ENCODE results near the gene CIZ1. TPM values are rescaled to one million over a fixed set of nuclear protein-coding genes. Genes with fewer than 3 reads are reported as not detected.

The CIZ1 gene
- total and polyA plus RNA-seq, 9 of the 15 experiments (the other 6 are each of a cell fraction or from before 2014, with no cell fraction given): 6.6 to 329 (median 87.8) TPM

DNA sequence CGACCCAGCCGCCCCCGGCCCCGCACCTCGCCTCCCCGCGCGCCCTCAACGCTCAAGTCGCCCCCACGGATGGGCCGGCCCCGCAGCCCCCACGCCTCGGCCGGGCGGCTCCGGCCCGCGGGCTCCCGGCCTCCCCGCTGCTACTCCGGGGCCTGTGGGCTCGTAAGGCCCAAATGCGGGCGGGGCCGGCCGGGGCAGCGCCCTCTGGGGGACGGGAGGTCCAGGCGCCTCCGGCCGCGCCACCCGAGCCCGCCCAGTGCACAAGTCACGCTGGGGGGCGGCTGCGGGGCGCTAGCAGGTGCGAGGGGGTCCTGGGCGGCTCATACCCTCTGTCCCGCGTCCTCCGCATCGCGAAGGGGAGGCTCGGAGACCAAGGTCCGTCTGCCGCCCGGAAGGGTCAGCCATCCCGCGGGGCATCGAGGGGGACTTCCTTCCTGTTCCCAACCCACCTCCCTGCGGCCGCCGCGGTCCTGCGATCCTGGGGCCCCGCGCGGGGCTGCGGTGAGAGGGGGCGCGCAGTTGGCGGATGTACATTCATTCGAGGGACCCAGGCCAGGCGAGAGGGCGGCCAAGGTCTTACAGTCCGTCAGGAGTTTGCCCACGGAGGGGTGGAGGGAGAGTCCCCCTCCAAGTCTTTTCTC is at the start of gene CIZ1 (continued):
- peak; percentile 81 for TF ChIP-seq CHD4 (IDR thresholded peaks at IDR 0.05; ENCODE audit: insufficient read depth, insufficient replicate concordance, low read depth, low read length, poor library complexity, severe bottlenecking)
- TF ChIP-seq STAT5B (CRISPR knock-in tag; IDR thresholded peaks at IDR 0.05): no peak
- no peak for TF ChIP-seq ZNF584 (CRISPR knock-in tag; IDR thresholded peaks at IDR 0.05; ENCODE audit: low read depth)
- no peak for TF ChIP-seq MAFG (tag; conservative IDR thresholded peaks at IDR 0.05)
- TF ChIP-seq, protein P1, sequence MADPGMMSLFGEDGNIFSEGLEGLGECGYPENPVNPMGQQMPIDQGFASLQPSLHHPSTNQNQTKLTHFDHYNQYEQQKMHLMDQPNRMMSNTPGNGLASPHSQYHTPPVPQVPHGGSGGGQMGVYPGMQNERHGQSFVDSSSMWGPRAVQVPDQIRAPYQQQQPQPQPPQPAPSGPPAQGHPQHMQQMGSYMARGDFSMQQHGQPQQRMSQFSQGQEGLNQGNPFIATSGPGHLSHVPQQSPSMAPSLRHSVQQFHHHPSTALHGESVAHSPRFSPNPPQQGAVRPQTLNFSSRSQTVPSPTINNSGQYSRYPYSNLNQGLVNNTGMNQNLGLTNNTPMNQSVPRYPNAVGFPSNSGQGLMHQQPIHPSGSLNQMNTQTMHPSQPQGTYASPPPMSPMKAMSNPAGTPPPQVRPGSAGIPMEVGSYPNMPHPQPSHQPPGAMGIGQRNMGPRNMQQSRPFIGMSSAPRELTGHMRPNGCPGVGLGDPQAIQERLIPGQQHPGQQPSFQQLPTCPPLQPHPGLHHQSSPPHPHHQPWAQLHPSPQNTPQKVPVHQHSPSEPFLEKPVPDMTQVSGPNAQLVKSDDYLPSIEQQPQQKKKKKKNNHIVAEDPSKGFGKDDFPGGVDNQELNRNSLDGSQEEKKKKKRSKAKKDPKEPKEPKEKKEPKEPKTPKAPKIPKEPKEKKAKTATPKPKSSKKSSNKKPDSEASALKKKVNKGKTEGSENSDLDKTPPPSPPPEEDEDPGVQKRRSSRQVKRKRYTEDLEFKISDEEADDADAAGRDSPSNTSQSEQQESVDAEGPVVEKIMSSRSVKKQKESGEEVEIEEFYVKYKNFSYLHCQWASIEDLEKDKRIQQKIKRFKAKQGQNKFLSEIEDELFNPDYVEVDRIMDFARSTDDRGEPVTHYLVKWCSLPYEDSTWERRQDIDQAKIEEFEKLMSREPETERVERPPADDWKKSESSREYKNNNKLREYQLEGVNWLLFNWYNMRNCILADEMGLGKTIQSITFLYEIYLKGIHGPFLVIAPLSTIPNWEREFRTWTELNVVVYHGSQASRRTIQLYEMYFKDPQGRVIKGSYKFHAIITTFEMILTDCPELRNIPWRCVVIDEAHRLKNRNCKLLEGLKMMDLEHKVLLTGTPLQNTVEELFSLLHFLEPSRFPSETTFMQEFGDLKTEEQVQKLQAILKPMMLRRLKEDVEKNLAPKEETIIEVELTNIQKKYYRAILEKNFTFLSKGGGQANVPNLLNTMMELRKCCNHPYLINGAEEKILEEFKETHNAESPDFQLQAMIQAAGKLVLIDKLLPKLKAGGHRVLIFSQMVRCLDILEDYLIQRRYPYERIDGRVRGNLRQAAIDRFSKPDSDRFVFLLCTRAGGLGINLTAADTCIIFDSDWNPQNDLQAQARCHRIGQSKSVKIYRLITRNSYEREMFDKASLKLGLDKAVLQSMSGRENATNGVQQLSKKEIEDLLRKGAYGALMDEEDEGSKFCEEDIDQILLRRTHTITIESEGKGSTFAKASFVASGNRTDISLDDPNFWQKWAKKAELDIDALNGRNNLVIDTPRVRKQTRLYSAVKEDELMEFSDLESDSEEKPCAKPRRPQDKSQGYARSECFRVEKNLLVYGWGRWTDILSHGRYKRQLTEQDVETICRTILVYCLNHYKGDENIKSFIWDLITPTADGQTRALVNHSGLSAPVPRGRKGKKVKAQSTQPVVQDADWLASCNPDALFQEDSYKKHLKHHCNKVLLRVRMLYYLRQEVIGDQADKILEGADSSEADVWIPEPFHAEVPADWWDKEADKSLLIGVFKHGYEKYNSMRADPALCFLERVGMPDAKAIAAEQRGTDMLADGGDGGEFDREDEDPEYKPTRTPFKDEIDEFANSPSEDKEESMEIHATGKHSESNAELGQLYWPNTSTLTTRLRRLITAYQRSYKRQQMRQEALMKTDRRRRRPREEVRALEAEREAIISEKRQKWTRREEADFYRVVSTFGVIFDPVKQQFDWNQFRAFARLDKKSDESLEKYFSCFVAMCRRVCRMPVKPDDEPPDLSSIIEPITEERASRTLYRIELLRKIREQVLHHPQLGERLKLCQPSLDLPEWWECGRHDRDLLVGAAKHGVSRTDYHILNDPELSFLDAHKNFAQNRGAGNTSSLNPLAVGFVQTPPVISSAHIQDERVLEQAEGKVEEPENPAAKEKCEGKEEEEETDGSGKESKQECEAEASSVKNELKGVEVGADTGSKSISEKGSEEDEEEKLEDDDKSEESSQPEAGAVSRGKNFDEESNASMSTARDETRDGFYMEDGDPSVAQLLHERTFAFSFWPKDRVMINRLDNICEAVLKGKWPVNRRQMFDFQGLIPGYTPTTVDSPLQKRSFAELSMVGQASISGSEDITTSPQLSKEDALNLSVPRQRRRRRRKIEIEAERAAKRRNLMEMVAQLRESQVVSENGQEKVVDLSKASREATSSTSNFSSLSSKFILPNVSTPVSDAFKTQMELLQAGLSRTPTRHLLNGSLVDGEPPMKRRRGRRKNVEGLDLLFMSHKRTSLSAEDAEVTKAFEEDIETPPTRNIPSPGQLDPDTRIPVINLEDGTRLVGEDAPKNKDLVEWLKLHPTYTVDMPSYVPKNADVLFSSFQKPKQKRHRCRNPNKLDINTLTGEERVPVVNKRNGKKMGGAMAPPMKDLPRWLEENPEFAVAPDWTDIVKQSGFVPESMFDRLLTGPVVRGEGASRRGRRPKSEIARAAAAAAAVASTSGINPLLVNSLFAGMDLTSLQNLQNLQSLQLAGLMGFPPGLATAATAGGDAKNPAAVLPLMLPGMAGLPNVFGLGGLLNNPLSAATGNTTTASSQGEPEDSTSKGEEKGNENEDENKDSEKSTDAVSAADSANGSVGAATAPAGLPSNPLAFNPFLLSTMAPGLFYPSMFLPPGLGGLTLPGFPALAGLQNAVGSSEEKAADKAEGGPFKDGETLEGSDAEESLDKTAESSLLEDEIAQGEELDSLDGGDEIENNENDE (IDR thresholded peaks at IDR 0.05; ENCODE audit: low read depth, low read length): no peak
- TF ChIP-seq SRSF7 (optimal IDR thresholded peaks at IDR 0.05; ENCODE audit: low read depth, low read length): peak; percentile 85
- TF ChIP-seq ETV6 (IDR thresholded peaks at IDR 0.05; ENCODE audit: borderline replicate concordance in 1 of 2, low read depth in 2 of 2, low read length in 1 of 2): 0 out of 4 replicates have a peak, but pooled peaks of 1 of the 2 experiments have one; percentile 13
- no peak for TF ChIP-seq ETV6 (CRISPR knock-in tag; IDR thresholded peaks at IDR 0.05; ENCODE audit: borderline replicate concordance)
- TF ChIP-seq ELF4 (CRISPR knock-in tag; IDR thresholded peaks at IDR 0.05): peak; percentile 87; the same call in 1 of the 2 replicates
- peak; percentile 59 for TF ChIP-seq EP300 (IDR thresholded peaks at IDR 0.05; ENCODE audit: low read length)
- TF ChIP-seq, protein P2, sequence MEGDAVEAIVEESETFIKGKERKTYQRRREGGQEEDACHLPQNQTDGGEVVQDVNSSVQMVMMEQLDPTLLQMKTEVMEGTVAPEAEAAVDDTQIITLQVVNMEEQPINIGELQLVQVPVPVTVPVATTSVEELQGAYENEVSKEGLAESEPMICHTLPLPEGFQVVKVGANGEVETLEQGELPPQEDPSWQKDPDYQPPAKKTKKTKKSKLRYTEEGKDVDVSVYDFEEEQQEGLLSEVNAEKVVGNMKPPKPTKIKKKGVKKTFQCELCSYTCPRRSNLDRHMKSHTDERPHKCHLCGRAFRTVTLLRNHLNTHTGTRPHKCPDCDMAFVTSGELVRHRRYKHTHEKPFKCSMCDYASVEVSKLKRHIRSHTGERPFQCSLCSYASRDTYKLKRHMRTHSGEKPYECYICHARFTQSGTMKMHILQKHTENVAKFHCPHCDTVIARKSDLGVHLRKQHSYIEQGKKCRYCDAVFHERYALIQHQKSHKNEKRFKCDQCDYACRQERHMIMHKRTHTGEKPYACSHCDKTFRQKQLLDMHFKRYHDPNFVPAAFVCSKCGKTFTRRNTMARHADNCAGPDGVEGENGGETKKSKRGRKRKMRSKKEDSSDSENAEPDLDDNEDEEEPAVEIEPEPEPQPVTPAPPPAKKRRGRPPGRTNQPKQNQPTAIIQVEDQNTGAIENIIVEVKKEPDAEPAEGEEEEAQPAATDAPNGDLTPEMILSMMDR (IDR thresholded peaks at IDR 0.05 in 2 of 3, conservative IDR thresholded peaks at IDR 0.05 in 1 of 3; ENCODE audit: insufficient read depth in 2 of 3, low read depth in 1 of 3, low read length in 3 of 3): peak; percentile 87 to 97 (median 95)
- TF ChIP-seq SMARCE1 (IDR thresholded peaks at IDR 0.05): no peak
- TF ChIP-seq ZBTB8A (IDR thresholded peaks at IDR 0.05; ENCODE audit: partially characterized antibody): no peak
- TF ChIP-seq RHOXF2B (CRISPR knock-in tag; conservative IDR thresholded peaks at IDR 0.05): no peak
- no peak for TF ChIP-seq CBFB (CRISPR knock-in tag; IDR thresholded peaks at IDR 0.05)

All from K562 (cell line).